GM12872 (cell line): Measurements from ENCODE around the gene UNC13D.

Source experiments
- CTCF ChIP-seq: IDR thresholded peaks from 3 replicates; pipeline ENCODE4 v1.5.1; 2011; ENCODE audit warnings: low read depth, mild to moderate bottlenecking, low read length, moderate library complexity; ENCODE audit not compliant: insufficient read depth

UNC13D gene

GRCh38 chr17:75828741-75829140, 15.5 kb downstream of the UNC13D start:
- TF ChIP-seq CTCF = no peak

- TF ChIP-seq CTCF = no peak
Measured at GRCh38 chr17:75828076-75828400, 16.2 kb downstream of the UNC13D start.

- TF ChIP-seq CTCF = peak; percentile 79
Measured at GRCh38 chr17:75827308-75828075, 16.7 kb downstream of the UNC13D start.

- no peak for TF ChIP-seq CTCF
Measured at GRCh38 chr17:75826561-75827307, 17.5 kb downstream of the UNC13D start.

GRCh38 chr17:75825748-75826370, 18.3 kb downstream of the UNC13D start:
- TF ChIP-seq CTCF = no peak

GRCh38 chr17:75825149-75825552, 19.1 kb downstream of the UNC13D start:
- no peak for TF ChIP-seq CTCF

- TF ChIP-seq CTCF = no peak
Measured at GRCh38 chr17:75824666-75825065, 19.5 kb downstream of the UNC13D start.
